PC-9 (cell line): ENCODE results near the gene ZSWIM3. TPM values are rescaled to one million over a fixed set of nuclear protein-coding genes. Genes with fewer than 3 reads are reported as not detected.

ENCODE experiments used
- BruUV-seq: library from RNA; stranded (reverse); fragments of 400-500 nt; replicated peaks from 2 replicates; lab custom pipeline; 2021; lab: Mats Ljungman, UMichigan
- CTCF ChIA-PET: fragments of 300-600 bp; sonication (Branson Sonifier 250); formaldehyde crosslinking; loops from one replicate; lab custom pipeline; 2022; ENCODE audit warnings: antibody characterized with exemption; lab: Charles Lee
- POLR2A ChIA-PET: fragments of 300-600 bp; sonication (Branson Sonifier 250); formaldehyde crosslinking; loops from one replicate; lab custom pipeline; 2022; ENCODE audit warnings: antibody characterized with exemption; ENCODE audit not compliant: unreplicated experiment; lab: Charles Lee
- DNase-seq, 2 experiments: peaks; one replicate each; pipeline versions ENCODE4 v3.0.0 to v3.0.0-alpha.2; 2015 to 2022; ENCODE audit warnings: mixed read lengths in 1 of 2
- H2AFZ ChIP-seq: fragments of 200-600 bp; sonication (generic); 2 replicates; pipeline ENCODE4 v1.8.1; 2017; ENCODE audit warnings: antibody characterized with exemption
- H3F3A ChIP-seq: fragments of 200-600 bp; sonication (generic); 2 replicates; pipeline ENCODE4 v1.8.1; 2017; ENCODE audit warnings: antibody characterized with exemption, mild to moderate bottlenecking, low read depth; ENCODE audit not compliant: insufficient read depth
- H3K27ac ChIP-seq: fragments of 200-600 bp; sonication (generic); 2 replicates; pipeline ENCODE4 v1.6.1; 2016; ENCODE audit warnings: mixed run types
- H3K27me3 ChIP-seq: fragments of 200-600 bp; sonication (generic); 2 replicates; pipeline ENCODE4 v1.6.1; 2016; ENCODE audit warnings: low read depth, mixed run types; ENCODE audit not compliant: insufficient read depth
- H3K36me3 ChIP-seq: fragments of 200-600 bp; sonication (generic); 2 replicates; pipeline ENCODE4 v1.6.1; 2016; ENCODE audit warnings: low read depth, mixed run types
- H3K4me1 ChIP-seq: fragments of 200-600 bp; sonication (generic); replicated peaks from 2 replicates; pipeline ENCODE4 v1.6.1; 2016; ENCODE audit warnings: mixed run types; ENCODE audit not compliant: insufficient read depth
- H3K4me2 ChIP-seq: fragments of 200-600 bp; sonication (generic); 2 replicates; pipeline ENCODE4 v1.6.1; 2017; ENCODE audit warnings: mixed run types
- H3K4me3 ChIP-seq: fragments of 200-600 bp; sonication (generic); 2 replicates; pipeline ENCODE4 v1.6.1; 2016; ENCODE audit warnings: mixed run types
- H3K79me2 ChIP-seq: fragments of 200-600 bp; sonication (generic); 2 replicates; pipeline ENCODE4 v1.6.1; 2017; ENCODE audit warnings: low read depth, mixed run types
- H3K9me2 ChIP-seq: fragments of 200-600 bp; sonication (generic); 2 replicates; pipeline ENCODE4 v1.8.1; 2017; ENCODE audit warnings: mild to moderate bottlenecking; ENCODE audit not compliant: insufficient read depth
- H3K9me3 ChIP-seq: fragments of 200-600 bp; sonication (generic); 2 replicates; pipeline ENCODE4 v1.8.1; 2016; ENCODE audit warnings: low read depth; ENCODE audit not compliant: insufficient read depth
- H4K20me1 ChIP-seq: fragments of 200-600 bp; sonication (generic); 2 replicates; pipeline ENCODE4 v1.8.1; 2017; ENCODE audit not compliant: insufficient read depth
- EZH2 ChIP-seq: fragments of 200-600 bp; sonication (generic); IDR thresholded peaks from 2 replicates; pipeline ENCODE4 v1.8.0; 2017; ENCODE audit warnings: antibody characterized with exemption, low read depth
- intact Hi-C: fragments of 100-400 bp; cut with micrococcal nuclease; formaldehyde crosslinking; loops from one replicate; pipeline ENCODE4 v1.10.0; 2022; ENCODE audit not compliant: unreplicated experiment
- total RNA-seq: library from RNA; stranded (reverse); gene quantifications from 2 replicates; pipeline ENCODE4 v1.2.3, GENCODE V29; 2021
- TF ChIP-seq, protein P1 (sequence below): fragments of 200-600 bp; sonication (generic); conservative IDR thresholded peaks from 2 replicates; pipeline ENCODE4 v1.6.1; 2017; ENCODE audit warnings: mixed run types, antibody characterized with exemption, mild to moderate bottlenecking, moderate library complexity

The ZSWIM3 gene
- total RNA-seq, 1 experiment from 2014 or later, result 2.7 TPM

DNA sequence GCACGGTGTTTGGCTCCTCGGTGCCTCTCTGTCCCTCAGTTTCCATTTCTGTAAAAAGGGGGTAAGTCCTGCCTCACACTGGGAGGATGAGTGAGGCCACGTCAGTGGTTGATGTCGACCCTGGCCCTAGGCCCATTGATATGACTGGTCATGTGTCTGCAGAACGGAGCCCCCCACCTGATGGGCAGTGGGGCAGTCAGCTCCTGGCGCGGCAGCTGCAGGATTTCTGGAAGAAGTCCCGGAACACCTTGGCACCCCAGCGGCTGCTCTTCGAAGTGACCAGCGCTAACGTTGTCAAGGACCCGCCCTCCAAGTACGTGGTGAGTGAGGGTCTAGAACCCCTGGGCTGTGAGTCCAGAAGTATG, 22.6 kb upstream of the ZSWIM3 start:
- H3K9me2 ChIP-seq, result no peaks in the 10 kb centered on the region
- H3K27ac ChIP-seq, result no peak overlapping the region
- peaks cover 36% of the 10 kb centered on the region for H3F3A ChIP-seq
- H3K79me2 ChIP-seq, result no peaks in the 10 kb centered on the region
- peaks cover 18% of the 10 kb centered on the region for H3K4me1 ChIP-seq
- H3K4me3 ChIP-seq, result no peak overlapping the region; the same call in 1 of the 2 replicates
- no peaks in the 10 kb centered on the region for H3K9me3 ChIP-seq
- TF ChIP-seq, protein P1, sequence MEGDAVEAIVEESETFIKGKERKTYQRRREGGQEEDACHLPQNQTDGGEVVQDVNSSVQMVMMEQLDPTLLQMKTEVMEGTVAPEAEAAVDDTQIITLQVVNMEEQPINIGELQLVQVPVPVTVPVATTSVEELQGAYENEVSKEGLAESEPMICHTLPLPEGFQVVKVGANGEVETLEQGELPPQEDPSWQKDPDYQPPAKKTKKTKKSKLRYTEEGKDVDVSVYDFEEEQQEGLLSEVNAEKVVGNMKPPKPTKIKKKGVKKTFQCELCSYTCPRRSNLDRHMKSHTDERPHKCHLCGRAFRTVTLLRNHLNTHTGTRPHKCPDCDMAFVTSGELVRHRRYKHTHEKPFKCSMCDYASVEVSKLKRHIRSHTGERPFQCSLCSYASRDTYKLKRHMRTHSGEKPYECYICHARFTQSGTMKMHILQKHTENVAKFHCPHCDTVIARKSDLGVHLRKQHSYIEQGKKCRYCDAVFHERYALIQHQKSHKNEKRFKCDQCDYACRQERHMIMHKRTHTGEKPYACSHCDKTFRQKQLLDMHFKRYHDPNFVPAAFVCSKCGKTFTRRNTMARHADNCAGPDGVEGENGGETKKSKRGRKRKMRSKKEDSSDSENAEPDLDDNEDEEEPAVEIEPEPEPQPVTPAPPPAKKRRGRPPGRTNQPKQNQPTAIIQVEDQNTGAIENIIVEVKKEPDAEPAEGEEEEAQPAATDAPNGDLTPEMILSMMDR, result no peak
- TF ChIP-seq EZH2, result no peak
- peak overlapping the region; percentile 11 for H3K4me2 ChIP-seq
- H3K36me3 ChIP-seq, result no peaks in the 10 kb centered on the region
- H4K20me1 ChIP-seq, result no peaks in the 10 kb centered on the region
- ChIA-PET CTCF (no interaction called here), POLR2A (no interaction called here)
- intact Hi-C loops, result no loop called here
- H3K27me3 ChIP-seq, result no peaks in the 10 kb centered on the region
- no peak overlapping the region for H2AFZ ChIP-seq
- BruUV-seq, result TSS peak; percentile 29
- DNase-seq, result no peak

- Histone ChIP-seq H3F3A (peaks cover 35% of the 10 kb centered on the region), H3K9me2 (no peaks in the 10 kb centered on the region), H3K36me3 (no peaks in the 10 kb centered on the region), H2AFZ (no peak overlapping the region), H3K27me3 (no peaks in the 10 kb centered on the region), H3K4me1 (peaks cover 18% of the 10 kb centered on the region), H3K4me2 (peak overlapping the region; percentile 11; the same call in 1 of the 2 replicates), H3K27ac (no peak overlapping the region), H3K4me3 (no peak overlapping the region), H3K79me2 (no peaks in the 10 kb centered on the region), H4K20me1 (no peaks in the 10 kb centered on the region), H3K9me3 (no peaks in the 10 kb centered on the region)
- no TSS peak for BruUV-seq
- TF ChIP-seq EZH2, result no peak
- TF ChIP-seq, protein P1, result no peak
- no peak for DNase-seq
- ChIA-PET POLR2A (interaction anchor here (0.5 to 0.6 kb wide), 3 partner anchors 16 to 876 kb away, joined by 3 to 8 read pairs (median 4); partner anchors contain the start of gene ZSWIM1), CTCF (no interaction called here)
- intact Hi-C loops, result no loop called here
These were observed 22.1 kb upstream of the ZSWIM3 start for GRCh38 chr20:45835329-45835765.

DNA sequence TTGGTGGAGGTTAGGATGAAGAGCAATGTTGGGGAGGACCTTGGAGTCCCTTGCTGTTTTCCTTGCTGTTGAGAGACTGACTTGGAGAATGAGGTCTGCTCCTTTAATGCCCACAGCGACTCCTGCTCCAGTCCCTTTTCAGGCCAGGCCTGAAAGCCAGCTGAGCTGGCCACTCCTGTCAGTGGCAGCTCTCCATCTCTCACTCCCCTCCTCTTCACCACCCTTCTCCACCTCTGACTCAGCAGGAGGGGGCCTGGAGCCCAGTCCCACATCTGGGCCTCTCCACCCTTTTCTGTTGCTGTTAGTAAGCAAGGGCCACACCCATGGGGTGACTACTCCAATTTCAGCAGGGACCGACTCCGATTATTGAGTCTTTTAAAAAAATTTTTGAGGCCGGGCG, 21.6 kb upstream of the ZSWIM3 start:
- H2AFZ ChIP-seq, result no peak overlapping the region
- H3K79me2 ChIP-seq, result no peaks in the 10 kb centered on the region
- H3K27me3 ChIP-seq, result no peaks in the 10 kb centered on the region
- no peaks in the 10 kb centered on the region for H3K9me3 ChIP-seq
- H3K4me2 ChIP-seq, result peak overlapping the region; percentile 11; the same call in 1 of the 2 replicates
- intact Hi-C loops, result no loop called here
- no peak overlapping the region for H3K27ac ChIP-seq
- no peaks in the 10 kb centered on the region for H3K36me3 ChIP-seq
- TF ChIP-seq, protein P1, result no peak
- TF ChIP-seq EZH2, result no peak
- POLR2A ChIA-PET, result interaction anchor here (0.5 to 0.6 kb wide), 2 partner anchors 16 to 877 kb away, joined by 3 to 8 read pairs; no protein-coding TSS in a partner anchor
- H3K4me1 ChIP-seq, result peaks cover 18% of the 10 kb centered on the region
- no peaks in the 10 kb centered on the region for H4K20me1 ChIP-seq
- DNase-seq, result peak in 1 of 2 experiments; percentile 33
- no peaks in the 10 kb centered on the region for H3K9me2 ChIP-seq
- CTCF ChIA-PET, result interaction anchor here (0.7 kb wide), 1 partner anchor 65 kb away, joined by 3 read pairs; no protein-coding TSS in a partner anchor
- peaks cover 31% of the 10 kb centered on the region for H3F3A ChIP-seq
- no peak overlapping the region for H3K4me3 ChIP-seq
- no TSS peak for BruUV-seq
